IPS DF 4.7 (cell line): Measurements from ENCODE around the gene HDAC7.
"Not testable (repeated sequence)": the region's sequence is repeated elsewhere in the genome, so short reads cannot be mapped to it uniquely, and the experiment has no call there.

Experiments
- DNase-seq: peaks from one replicate; pipeline ENCODE4 v3.0.0-alpha.2; 2013; ENCODE audit warnings: low spot score; ENCODE audit errors: extremely low read depth

Gene HDAC7

DNA sequence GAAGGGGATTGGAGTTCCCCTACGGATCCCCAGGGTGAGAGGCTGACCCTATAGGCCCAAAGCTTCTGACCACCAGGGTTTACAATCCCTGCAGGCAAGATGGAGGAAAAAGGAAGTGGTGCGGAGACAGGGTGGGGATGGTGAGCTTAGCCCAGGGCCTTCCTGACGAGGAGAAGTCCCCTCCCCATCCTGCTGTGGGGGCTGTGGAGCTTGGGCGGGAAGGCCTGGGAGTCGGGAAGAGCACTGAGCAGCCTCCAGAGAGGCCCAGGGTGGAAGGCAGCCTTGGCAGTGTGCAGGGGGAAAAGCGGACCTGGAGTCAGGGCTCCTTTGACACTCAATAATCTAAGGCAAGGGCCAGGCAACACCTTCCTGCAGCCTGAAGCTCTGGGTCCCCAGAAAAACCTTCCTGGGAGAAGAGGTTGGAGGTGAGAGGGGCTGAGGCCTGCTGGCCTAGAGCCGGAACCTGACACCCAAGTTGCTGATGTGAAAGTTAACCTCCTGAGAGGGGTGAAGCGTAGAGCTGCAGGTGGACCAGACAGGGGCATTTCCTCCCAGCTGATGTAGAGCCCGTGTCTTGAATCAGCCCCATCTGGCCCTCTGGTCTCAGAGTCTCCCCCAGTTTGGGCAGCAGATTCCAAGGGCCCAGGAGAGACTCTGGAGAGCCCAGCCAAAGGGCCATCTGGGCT is 6.0 kb downstream of the HDAC7 start:
- DNase-seq = no peak

DNA sequence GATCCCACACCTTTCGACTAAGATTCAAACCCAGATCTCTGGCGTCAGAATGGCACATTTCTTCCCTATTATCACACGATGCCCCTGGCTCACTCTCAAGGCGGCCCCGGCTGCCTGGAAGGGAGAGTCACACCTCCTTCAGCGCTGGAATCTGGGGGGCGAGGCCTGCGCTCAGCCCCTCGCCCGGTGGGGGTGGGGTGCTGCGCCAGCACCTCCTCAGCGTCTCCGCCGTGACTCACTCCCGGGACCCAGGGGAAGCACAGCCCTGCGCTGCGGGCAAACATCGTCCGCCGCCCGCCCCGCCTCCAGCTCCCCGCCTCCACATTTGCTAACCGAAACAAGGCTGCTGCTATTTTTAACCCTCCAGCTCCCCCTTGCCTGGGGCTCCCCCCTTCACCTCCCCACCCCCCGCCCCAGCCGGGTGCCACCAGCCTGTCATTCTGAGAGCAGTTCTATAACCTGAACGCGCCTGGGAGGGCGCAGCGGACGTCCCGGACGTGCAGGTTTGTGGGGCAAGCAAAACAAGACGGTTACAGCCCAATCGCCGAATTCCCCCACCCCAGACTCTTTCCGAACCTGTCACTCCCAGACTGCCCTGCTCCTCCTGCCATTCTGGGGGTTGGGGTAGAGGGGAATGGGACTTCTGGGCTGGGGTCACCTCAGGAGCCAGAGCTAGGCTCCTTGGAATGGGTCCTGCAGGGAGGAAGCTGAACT is 6.7 kb downstream of the HDAC7 start:
- no peak for DNase-seq

DNA sequence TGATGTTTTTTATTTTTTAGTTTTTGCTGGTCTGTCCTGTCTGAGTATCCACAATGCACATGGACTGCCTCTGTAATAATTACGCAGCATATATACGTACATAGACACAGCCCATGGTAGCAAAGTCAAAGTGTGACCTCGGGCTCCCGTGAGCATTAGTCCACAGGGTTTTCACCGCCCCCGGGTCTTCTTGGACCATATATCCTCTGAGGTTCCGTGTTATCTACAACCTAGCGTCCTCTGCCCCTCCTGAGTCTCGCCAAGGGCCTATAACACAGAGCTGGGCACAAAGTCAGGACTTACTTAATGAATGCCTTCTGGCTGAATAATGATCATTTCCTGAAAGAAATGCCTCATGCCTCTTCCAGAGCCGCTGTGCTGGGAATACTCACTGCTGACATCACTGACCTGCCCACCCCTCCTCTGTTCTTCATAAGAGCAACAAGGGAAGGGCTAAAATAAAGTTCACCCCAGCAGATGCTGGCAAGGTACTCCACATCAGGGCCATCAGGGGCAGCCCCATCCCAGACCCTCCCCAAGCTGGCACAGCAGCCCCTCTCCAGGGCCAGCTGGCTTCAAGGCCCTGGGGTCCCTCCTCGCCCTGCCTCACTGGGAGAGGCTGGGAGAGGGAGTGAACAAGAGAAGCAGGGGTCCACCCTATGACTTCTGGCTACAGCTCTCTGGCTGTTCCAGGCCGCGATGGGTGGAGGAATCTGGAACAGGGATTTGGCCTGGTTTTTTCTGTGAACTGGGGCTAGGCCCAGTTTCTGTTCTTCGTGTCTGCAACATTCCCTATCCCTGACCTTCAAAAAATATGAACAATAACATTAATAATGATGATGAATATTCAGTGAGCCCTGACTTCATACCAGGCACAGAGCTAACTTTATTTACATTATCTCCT is 7.9 kb downstream of the HDAC7 start:
- DNase-seq = no peak

DNA sequence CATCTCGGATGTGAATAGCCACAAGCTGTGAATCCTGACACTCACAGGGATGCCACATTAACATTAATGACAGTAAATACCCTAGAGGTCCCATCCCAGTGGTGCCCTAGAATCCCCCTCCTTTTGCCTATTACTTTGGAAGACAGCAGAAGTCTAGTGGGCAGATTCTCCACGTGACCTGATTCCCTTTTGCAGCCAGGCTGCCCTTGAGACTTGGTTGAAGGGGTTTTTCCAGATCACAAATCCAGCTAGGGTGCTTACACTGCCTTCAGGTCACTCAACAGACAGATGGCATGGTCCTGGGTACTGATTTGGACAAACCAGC is 8.7 kb downstream of the HDAC7 start:
- DNase-seq = no peak

DNA sequence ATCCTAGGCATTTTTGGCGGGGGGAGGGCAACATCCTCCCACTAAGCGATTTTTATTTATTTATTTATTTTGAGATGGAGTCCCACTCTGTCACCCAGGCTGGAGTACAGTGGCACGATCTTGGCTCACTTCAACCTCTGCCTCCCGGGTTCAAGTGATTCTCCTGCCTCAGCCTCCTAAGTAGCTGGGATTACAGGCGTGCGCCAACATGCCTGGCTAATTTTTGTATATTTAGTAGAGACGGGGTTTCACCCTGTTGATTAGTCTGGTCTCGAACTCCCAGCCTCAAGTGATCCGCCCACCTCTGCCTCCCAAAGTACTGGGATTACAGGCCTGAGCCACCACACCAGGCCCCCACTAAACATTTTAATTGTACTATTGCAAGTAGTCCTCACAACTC is 10.2 kb downstream of the HDAC7 start:
- DNase-seq = not testable (repeated sequence)

DNA sequence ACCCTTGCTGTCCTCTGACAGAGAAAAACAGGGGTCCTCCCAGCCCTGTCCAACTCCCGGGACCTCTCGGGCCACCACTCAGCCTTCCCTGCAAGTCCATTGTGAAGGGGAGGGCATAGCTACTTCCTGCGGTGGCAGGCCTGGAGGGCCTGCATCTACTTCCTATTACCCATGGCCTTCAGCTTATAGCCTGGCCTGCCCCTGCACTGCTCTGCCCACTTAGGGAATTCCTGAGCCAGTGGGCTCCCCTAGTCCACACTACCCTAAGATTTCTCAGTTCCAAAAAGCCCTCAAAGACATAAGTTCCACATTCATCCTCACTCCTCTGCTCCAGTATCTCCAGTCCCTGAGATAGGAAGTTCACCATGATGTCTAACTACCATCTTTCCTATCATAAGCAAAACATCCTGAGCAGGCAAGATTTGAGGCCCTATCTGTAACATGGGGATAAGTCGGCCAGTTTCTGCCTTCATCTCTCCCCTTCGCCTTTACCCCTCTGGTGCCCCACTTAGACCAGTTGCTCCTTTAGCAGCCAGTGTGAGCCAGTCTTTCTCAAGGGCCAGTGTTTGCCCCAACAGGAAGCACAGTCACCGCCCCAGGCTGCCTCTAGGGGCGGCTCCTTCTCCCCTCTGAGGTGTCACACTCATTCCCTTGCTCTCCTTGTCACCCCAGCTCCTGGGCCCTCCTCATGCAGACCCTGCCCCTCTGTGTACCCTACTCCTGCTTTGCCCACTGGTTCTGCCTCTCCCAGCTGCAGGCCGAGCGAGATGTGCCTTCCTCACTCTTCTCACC is 10.9 kb downstream of the HDAC7 start:
- DNase-seq = no peak

DNA sequence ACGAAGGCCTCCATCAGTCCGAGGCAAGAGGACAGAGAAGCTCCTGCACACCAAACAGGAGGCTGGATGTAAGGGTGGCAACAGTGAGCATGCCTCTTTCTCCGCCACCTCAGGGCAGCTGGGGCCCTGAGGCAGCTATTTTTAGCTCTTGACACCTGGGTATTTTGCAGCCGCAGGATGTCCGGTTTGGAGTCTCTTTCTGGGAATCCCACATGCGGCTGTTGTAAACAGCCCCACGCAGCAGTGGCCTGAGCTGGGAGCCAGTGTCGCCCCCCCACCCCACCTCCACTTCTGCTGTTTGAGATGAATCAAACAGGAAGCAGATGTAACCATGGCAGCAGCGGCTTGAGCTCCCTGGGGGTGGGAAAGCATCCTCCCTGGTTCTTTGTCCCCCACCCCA is 11.7 kb downstream of the HDAC7 start:
- no peak for DNase-seq

DNA sequence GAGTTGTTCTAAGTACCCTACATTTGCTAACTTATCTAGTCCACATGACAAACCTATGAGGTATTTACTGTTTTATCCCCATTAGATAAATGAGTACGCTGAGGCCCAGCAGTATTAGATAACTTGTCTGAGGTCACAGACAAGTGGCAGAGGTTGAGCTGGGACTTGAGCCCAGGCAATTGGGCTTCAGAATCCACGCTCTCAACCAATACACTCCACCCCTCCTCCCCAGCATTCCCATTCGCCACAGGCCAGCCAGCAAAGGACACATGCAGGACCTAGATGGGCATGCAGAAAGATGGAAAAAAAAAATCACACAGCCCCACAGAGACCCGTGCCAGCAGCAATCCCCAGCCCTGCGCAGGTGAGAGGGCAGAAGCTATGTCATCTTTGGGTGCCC is 12.4 kb downstream of the HDAC7 start:
- no peak for DNase-seq

DNA sequence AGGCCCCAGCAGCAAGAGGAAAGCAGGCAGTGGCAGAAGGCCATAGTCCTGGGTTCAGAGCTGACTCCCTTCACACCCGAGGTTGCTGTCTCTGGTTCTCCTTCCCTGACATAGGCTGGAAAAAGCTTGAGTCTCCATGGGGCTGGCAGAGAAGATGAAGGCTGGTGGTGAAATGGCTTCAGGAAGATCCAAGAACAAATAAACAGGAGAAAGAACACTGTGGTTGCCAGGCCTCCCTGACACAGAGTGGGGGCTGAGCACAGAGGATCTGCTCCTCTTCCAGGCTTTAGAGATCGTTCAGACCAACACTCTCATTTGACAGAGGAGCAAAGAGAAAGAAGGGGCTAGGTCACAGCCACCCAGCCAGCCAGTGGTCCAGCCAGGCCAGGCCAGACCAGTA is 14.3 kb downstream of the HDAC7 start:
- DNase-seq = no peak

DNA sequence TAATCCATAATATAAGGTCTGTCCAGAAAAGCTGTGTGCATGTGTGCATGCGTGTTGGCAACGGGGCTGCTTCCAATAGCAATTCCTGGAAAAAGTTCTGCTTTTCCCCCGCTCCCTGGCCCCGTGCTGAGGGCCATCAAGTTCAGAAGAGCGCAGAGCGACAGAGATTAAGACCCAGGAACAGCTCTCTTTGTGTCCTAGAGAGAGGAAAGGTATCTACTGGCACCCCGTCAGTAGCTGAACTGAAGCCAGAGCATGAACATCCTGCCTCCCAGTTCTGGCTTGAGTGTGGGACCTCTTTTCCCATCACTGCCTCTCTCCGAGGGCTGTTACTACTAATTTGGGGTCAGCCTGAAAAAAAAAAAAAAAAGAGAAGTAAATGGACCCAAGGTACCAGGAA is 15.5 kb downstream of the HDAC7 start:
- no peak for DNase-seq

DNA sequence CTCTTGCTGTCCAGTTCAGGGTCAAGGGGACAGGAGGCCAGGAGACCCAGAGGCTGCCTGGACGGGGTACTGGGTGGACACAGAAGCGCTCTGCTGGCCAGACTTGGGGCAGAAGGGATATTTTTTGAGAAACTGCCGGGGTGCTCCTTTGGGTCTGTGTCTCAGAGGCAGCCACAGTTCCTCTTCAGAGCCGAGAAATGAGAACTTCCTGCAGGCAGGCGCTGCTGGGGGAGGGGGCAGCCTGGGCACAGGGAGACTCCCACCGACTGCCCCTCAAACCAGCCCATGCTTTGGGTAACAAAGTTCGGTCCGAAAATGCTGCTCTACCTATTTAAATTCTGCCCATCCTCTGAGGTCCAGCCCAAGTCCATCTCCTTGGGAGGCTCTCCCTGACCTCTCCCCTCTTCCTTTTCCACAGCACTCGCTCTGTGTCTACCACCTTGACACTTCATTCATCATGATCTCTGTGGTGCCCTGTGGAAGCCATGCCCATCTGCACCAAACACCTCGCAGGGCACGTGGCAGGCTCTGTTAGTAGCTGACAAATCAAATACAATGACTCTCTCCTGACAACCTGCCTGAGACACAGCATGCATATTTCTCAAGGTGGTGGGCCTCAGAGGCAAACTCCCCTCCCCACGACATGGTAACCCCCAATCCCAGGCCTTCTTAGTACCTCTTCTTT is 16.4 kb downstream of the HDAC7 start:
- no peak for DNase-seq

DNA sequence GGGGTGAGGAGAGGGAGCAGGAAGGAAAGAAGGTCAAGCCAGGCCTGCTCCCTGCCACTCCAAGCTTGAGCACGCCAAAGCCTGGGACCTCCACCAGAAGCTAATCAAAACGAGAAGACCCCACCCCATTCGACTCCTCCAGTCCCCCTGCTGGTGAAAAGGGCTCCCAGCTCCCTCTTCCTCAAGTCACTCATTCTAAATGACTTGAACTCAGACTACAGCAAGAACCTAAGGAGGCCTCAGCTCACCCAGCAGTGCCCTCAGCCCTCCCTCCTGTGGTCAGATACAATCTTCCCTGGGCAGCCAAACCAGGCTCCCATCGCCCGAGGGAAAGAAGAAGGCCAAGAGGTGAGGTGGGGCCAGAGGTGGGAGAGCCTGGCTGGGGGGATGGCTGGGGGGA is 17.4 kb downstream of the HDAC7 start:
- DNase-seq = no peak

DNA sequence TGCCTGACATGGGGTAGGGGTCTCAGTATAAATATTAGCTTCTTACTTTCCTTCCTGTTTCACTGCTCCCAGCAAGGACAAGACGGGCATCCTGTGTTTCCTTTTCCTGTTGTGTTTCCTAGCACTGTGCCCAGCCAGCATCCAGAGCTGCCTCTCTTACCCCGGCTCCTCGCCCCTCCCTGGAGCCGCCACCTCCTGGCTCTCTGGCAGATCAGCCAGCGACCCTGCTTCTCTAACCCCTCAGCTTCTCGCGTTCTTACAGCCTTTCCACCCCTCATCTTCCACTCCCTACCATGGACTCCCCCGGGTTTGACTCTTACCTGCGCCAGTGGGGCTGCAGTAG is 17.8 kb downstream of the HDAC7 start:
- no peak for DNase-seq

DNA sequence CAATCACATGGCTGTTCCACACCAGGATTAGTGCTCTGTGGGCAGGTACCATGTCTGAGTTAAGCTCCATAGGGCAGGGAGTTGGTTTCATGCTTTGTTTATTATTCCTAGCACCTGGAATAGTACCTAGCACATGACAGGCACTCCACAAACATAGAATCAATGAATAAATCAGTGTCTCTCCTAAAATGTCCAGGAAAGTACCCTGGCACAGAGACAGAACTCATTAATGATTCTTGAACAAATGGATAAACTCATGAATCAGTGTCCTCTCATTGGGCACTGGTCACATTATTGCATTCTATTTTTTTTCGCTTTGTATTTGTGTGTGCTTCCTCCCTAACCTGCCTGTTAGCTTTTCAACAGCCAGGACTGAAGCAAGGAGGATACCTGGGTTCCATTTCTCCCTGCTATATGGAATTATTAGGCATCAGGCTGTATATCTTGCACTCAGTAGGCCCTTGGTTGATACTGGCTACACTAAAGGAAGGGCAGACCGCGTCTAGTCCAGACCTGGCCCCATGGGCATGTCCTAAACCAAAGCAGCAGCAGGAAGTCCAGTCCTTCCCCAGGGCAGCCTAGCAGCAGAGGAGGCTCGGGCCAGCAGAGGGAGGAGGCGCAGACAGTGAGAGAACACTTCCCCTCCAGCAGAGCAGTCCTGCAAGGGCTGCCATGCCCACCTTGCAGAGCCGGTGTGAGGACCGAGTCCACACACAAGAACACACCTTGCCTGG is 18.4 kb downstream of the HDAC7 start:
- no peak for DNase-seq

DNA sequence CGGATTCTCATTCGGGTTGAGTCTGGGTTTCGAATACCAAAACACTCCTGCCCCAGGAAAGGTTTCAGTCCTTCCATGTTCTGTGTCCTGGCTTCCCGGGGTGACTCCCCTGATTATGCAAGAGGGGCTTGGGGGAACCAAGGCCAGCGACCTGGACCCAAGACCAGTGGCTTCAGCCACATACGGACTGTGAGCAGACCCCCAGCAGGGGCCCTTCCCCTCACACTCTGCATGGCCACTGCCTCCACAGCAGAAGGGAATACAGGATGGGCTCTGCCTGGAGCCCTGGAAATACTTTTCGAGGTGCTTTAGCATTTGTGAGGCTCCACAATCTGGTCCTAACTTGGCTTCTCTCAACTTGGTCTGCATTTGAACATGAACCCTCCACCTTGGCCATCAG is 19.1 kb downstream of the HDAC7 start:
- no peak for DNase-seq

DNA sequence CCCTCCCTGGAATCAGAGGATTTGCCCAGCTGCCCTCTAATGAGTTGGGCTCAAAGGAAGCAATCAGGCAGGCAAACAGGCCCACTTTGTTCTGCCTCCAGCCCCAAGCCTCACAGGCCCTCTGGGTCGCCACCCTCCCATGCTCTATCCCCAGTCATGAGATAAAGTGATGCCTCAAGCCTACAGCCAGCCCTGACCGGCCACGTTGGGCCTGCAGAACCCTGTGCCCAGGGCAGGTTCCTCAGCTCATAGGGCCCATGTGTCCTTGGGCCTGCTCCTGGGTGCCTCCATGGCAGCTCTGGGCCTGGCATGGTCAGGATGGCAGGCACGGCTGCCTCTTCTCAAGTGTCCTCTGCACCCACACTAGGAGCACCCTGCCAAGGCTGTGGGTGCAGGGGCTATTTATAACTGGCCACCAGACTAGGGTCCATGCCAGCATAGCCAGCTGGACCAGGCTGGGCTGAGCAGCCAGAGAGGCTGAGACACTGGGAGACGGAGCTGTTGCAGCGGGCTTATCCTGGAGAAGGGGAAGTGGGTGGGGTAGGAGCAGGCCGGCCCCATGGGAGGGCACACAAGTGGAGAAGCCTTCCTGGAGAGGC is 20.2 kb downstream of the HDAC7 start:
- DNase-seq = no peak

DNA sequence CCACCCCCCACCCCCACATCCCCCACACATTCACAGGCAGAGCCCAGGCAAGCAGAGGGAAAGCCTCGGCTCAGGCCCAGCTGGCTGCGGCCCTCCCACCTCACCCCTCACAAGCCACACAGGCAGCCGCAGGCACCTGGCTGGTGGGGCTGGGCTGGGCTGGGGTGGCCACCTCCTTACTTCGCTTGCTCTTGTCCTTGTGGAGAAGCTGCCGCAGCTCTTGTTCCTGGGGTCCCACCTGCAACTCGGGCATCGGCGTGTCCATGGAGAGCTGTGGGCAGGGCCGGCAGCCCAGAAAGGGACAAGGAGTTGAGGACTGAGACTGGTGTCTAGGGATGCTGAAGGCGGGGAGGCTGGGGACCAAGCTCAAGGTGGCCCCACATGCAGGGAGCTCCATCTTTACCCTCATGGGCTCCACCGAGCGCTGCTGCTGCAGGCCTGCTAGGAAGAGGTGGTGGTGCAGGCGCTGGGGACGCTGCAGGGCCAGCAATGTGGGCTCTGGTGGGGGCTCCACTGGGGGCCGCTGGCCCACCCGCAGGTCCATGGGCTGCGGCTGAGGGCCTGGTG is 21.2 kb downstream of the HDAC7 start:
- no peak for DNase-seq

DNA sequence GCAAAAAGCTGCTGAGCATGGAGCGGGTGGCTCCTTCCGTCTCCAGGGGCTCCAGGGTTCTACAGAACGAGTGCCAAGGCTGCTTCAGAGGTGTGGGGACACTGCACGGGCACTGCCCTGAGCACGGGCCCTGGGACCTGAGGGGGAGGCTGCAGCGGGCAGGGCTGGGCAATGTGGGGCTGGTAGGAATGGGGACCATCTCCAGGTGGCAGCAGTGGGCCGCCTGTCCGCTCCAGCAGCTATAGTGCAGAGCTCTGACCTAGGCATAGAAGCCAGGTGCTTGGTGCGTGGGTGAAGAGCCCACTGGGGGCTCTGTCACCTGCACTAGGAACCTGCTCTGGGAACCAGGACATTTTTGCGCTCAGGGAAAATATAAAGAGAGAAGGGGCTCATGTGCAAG is 22.3 kb downstream of the HDAC7 start:
- no peak for DNase-seq

DNA sequence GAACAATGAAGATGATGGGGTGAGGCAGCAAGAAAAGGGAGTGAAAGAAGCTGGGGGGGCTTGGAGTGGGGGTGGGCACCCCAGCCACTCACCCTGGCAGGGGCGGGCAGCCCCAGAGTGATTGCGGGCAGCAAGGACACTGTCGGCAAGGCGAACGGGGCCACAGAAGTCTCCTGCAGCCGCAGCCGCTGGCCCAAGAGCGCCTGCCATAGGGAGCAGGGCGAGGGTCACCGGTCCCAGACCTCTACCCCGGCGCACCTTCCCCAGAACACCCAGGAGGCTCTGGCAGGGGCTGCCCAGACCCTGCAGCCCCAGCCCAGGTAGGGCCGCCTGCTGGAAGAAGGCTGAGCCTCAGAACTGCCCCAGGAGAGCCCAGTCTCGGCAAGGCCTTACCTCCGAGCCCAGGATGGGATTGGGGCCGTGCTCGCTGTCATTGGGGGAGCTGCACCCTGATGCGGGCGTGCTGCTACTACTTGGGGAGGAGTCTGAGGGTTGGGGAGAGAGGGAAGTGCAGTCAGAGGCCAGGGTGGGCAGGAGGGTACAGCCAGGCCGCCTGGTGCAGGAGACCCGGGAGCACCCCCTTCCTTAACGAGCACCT is 23.8 kb downstream of the HDAC7 start:
- no peak for DNase-seq
